Stimulated activated CD8-positive, alpha-beta memory T cell treated with anti-CD3 and anti-CD28 coated beads, Interleukin-2, amount 100 ng/mL, for 1 hour (primary cell): Measurements from ENCODE around the gene CNKSR1.

Experiments
- DNase-seq, 2 donors: peaks; one replicate each; pipeline ENCODE4 v3.0.0-alpha.2; 2020; ENCODE audit warnings: low read depth in 2 of 2

Gene CNKSR1

DNA sequence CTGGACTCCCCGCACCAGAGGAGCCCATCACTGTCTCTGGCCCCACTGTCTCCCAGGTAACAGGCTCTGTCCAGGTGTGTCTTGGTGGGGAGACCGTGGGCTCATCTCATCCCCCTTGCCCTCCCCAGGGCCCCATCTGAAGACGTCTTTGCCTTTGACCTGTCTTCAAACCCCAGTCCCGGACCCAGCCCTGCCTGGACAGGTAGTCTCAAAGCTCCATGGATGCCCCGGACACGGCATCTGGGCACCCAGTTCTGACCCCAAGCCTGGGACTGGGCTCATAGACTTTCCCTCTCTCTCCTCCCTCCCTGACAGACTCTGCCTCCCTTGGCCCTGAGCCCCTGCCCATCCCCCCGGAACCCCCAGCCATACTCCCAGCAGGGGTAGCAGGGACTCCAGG, 6.8 kb downstream of the CNKSR1 start:
- no peak for DNase-seq

GRCh38 chr1:26184883-26185282, 7.6 kb downstream of the CNKSR1 start:
- no peak for DNase-seq

GRCh38 chr1:26187882-26188281, 10.6 kb downstream of the CNKSR1 start:
- no peak for DNase-seq

DNA sequence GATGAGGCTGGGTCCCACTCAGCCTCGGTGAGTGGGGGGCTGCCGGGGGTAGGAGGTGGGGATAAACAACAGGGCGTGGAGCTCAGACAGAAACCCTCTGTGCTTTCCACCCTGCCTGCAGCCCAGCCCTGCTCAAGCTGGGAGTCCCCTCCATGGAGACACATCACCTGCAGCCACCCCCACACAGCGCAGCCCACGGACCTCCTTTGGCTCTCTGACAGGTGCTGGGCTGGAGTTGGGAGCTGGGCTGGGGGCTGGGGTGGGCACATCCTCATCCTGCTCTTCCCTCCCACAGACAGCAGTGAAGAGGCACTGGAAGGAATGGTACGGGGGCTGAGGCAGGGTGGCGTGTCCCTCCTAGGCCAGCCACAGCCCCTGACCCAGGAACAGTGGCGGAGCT, 11.2 kb downstream of the CNKSR1 start:
- DNase-seq, result no peak

DNA sequence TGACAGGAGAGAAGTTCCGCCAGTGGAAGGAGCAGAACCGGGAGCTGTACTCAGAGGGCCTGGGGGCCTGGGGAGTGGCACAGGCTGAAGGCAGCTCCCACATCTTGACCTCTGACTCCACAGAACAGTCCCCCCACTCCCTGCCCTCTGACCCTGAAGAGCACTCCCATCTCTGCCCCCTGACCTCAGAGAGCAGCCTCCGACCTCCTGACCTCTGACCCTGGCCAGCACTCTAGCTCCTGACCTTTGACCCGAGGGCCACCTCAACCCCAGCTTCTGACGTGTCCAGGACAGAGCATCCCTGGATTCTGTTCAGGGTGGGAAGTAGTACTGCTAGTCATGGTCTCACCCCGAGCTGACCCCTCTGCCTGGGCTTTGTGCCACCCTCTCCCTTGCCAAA, 12.0 kb downstream of the CNKSR1 start:
- DNase-seq, result no peak

GRCh38 chr1:26189751-26190275, 12.5 kb downstream of the CNKSR1 start:
- no peak for DNase-seq

GRCh38 chr1:26190373-26190987, 13.2 kb downstream of the CNKSR1 start, which contains the start of gene CATSPER4:
Gene CATSPER4, plus strand, starts transcription at chr1:26190602. Its CDS starts 26 bp downstream, at chr1:26190628.
- DNase-seq, result no peak

- no peak for DNase-seq
Measured at GRCh38 chr1:26191739-26192138, 14.4 kb downstream of the CNKSR1 start.

DNA sequence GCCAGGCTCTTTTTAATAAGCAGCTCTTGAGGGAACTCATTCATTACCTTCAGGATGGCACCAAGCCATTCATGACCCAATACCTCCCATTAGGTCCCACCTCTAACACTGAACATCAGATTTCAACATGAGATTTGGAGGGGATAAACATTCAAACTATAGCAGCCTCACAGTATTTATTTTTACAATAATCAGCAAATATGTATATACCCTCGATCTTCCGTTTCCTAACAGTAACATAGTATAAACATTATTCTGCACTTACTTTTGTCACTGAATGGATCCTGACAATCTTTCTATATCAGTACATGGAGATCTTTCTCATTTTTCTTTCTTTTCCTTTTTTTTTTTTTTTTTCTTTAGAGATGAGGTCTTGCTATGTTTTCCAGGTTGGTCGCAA, 18.5 kb downstream of the CNKSR1 start:
- DNase-seq, result no peak

GRCh38 chr1:26197301-26197700, 20.0 kb downstream of the CNKSR1 start:
- DNase-seq, result no peak

DNA sequence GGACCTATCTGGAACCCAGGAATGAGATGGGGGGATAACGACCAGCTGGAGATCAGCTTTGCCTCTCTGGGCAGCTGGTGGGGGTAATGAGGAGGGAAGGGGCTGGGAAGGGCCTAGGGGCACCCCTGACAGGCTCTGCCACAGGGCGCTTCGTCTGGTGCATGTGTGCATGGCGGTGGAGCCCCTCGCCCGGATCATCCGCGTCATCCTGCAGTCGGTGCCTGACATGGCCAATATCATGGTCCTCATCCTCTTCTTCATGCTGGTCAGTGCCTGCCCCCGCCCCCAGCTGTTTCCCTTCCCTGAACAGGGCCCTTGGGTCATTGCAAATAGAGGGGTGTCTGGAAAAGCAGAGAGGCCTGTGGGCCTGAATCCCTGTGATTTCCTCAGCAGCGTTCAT, 20.5 kb downstream of the CNKSR1 start:
- DNase-seq, result no peak

- DNase-seq, result no peak
Measured at GRCh38 chr1:26200413-26200812, 23.1 kb downstream of the CNKSR1 start.

GRCh38 chr1:26203642-26204318, 26.5 kb downstream of the CNKSR1 start:
- no peak for DNase-seq

DNA sequence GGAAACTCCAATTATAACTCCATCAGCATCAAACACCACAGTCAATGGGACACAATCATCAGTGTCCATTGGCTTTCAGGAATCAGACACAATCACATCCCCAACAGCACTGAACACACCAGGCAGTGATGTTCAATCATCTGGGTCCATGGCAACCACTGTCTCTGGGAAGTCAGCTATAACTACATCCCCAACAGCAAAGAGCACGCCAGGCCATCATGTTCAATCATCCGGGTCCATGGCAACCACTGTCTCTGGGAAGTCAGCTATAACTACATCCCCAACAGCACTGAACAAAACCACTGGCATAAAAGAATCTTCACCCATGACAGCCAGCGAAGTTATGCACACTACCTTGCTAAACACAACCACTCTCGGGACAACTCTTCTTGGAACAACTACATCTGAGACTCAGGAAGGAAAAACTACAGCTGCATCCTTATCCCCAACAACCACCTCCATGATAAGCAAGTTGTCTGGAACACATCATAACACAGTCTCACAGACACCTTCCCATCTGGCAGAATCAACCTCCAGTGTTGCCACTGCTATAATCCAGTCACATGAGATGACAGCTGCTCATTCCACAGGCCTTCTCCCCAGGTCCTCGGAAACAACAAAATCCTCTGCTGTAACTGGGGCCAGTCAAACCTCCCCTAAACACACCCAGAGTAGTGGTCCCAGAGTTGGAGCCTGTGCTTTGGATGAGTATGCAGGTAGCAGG, 33.0 kb downstream of the CNKSR1 start:
- no peak for DNase-seq

GRCh38 chr1:26212726-26213125, 35.4 kb downstream of the CNKSR1 start:
- no peak for DNase-seq

- DNase-seq, result no peak
Measured at GRCh38 chr1:26213335-26213905, 36.1 kb downstream of the CNKSR1 start.

DNA sequence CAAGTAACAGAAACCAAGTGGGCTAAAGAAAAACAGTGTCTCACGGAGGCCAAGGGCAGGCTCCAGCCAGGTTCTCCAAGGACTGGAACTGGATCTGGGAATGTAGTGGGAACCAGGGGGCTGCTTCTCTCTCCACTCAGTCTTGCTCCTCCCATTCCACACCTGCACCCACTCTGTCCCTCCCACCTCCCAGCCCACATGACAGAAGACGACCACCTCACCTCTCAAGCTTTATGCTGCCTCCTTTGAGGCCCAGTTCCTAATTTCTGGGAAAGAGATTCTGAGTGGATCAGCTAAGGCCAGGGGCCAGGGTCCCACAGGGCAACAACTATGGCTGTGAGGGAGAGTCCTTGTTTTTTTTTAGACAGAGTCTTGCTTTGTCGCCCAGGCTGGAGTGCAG, 38.0 kb downstream of the CNKSR1 start:
- DNase-seq, result no peak

GRCh38 chr1:26218906-26219494, 41.7 kb downstream of the CNKSR1 start:
- DNase-seq, result no peak

DNA sequence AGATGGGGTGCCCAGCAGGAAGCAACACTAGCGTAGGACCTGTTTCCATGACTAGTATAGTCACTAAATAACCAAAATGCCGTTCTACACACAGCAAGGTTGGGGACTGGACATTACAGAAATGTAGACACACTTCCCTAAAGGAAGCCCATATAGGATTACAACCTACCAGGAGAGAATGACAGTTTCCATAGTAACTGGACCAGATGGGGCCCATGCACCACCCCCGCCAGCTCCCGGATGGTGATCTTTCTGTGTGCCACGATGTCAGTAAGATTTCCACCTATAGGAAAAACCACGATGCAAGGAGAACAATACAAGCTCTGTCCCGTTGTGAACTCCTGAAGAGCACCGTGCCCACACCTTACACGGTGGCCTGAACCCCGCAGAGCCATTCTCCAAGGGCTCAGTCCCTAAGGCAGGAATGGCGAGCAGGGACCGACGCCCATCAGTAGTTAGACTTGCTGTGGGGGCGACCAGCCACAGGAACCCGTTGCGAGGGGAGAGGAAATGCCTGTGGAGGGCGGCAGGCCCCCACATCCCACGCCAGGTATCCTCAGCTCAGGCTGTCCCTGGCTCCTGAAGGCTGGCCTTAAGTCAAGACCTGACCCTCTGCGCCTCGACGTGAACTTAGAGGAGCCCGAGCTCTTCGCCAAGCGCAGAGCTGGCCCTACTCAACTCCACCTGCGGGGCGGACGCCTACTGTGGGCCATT, 43.1 kb downstream of the CNKSR1 start:
- DNase-seq, result no peak

GRCh38 chr1:26221094-26221493, 43.8 kb downstream of the CNKSR1 start:
- DNase-seq, result no peak

GRCh38 chr1:26224606-26225005, 47.3 kb downstream of the CNKSR1 start:
- no peak for DNase-seq
